NOMO-1 treated with dmso at 0.1 percent for 144 hours (cell line): ENCODE data around the gene ASCC2.
"Not testable (repeated sequence)": the region's sequence is repeated elsewhere in the genome, so short reads cannot be mapped to it uniquely, and the experiment has no call there.

Experiments used
- DNase-seq: peaks from one replicate; lab custom pipeline; 2025; ENCODE audit not compliant: unreplicated experiment; lab: John Stamatoyannopoulos, UW

The ASCC2 gene

GRCh38 chr22:29837741-29838598, at the start of gene ASCC2:
ASCC2 (minus strand) TSS chr22:29838274; CDS start chr22:29832325, 5,949 bp downstream.
- DNase-seq = peak; percentile 97

- DNase-seq = no peak
Observed at GRCh38 chr22:29887358-29887757, 49.3 kb upstream of the ASCC2 start.

DNA sequence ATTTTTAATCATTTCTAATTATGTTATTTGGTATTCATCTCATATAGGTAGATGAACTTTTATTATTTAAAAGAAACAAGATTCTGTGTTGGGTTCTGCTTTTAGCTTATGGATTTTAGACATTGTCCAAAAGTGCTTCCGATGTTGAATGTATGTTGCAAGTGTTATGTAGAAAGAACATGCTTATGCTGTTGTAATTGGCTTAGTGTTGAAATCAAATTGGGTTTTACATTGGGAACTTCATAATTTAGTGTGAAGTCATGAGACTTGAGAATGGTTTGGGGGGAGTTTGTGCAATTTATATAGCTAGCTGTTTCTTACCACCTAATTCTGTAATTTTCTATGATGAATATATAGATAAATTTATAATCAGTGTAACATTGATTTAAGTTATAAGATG, 48.5 kb upstream of the ASCC2 start:
- peak; percentile 47 for DNase-seq

DNA sequence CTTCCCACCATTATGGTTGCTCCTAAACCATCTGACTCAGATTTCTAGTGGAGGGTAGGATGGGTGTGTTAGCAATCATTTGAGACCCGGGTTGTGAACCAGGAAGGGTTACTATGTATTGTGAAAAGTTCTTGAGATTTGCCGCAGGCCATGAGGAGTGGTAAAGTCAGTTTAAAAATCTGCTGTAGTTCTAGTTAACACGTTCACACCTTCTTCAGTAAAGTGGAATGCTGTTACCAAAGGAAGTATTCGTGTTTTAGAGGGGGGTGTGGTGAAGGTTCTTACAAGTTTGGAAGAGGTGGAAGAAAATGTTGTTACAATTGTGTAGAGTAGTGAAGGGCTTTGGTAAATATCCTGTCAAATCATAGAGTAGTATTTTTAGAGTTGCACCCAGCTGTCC, 47.5 kb upstream of the ASCC2 start:
- no peak for DNase-seq

- no peak for DNase-seq
Observed at GRCh38 chr22:29883775-29884097, 45.7 kb upstream of the ASCC2 start.

GRCh38 chr22:29883045-29883774, 45.1 kb upstream of the ASCC2 start, which contains the start of gene MTMR3:
MTMR3 (plus strand) TSS chr22:29883174; CDS start chr22:29971060, 87,886 bp downstream.
- DNase-seq = peak; percentile 86

- no peak for DNase-seq
Observed at GRCh38 chr22:29882716-29883044, 44.6 kb upstream of the ASCC2 start.

DNA sequence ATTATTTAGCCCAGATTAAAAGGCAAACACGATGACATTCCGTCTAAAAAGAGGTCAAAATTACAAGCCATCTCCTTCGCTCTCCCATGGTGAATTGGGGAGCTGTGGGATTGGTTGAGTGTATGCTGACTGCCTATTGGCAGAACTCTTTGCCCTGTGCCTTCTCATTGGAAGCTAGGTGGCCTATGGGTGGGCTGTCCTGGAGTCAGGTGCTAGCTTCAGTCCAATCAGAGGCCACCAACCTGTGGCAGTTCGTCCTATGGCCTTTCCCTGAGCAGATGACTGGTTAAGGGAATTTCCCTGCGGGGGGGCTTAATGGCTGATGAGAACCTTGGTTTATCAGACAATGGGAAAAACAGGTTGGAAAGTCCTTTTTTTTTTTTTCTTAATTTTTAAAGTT, 41.7 kb upstream of the ASCC2 start:
- DNase-seq = no peak

- DNase-seq = no peak
Observed at GRCh38 chr22:29877620-29878019, 39.5 kb upstream of the ASCC2 start.

- DNase-seq = no peak
Observed at GRCh38 chr22:29873943-29874342, 35.9 kb upstream of the ASCC2 start.

DNA sequence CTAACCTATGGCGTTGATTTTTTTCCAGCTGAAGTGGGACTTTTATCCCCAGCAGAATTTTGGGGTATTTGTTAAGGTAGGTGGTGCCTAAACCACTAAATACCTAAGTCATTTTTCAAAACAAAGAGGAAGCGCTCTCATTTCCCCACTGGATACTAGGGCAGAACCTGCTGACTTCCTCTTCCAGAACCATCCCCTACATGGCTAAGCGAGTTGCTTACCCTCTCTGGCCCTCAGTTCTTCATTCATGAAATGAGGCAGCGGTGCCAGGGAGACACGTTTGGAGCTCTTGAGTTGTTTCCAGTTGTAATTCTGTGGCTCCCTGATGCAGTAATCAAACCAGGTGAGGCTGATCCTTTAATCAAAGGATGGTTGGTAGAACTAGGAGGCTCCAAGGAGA, 34.9 kb upstream of the ASCC2 start:
- peak; percentile 62 for DNase-seq

- no peak for DNase-seq
Observed at GRCh38 chr22:29872144-29872893, 34.2 kb upstream of the ASCC2 start.

- DNase-seq = peak; percentile 7
Observed at GRCh38 chr22:29871684-29872083, 33.6 kb upstream of the ASCC2 start.

- no peak for DNase-seq
Observed at GRCh38 chr22:29870574-29870973, 32.5 kb upstream of the ASCC2 start.

DNA sequence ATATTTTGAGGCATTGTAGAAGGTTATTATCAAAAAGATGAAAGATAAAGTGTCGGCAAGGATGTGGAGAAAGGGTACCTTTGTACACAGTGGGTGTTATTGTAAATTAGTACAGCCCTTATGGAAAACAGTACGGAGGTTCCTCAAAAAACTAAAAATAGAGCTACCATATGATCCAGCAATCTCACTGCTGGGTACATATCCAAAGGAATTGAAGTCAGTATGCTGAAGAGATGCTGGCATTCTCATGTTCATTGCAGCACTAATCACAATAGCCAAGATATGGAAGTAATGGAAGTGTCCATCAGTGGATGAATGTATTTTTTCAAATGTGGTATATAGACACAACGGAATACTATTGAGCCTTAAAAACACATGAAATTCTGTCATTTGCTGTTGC, 29.8 kb upstream of the ASCC2 start:
- DNase-seq = no peak

DNA sequence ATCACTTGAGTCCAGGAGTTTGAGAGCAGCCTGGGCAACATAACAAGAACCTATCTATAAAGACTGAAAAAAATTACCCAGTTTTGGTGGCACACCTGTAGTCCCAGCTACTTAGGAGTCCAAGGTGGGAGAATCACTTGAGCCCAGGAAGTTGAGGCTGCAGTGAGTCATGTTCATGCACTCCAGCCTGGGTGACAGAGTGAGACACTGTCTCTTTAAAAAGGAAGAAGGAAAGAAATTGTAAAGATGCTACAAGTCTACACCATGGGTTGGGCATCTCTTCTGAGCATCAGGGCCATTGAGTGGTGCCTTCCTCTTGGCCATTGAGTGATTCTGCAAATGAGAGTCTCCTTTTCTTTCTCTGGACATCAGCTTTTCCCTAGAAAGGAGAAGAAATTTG, 29.2 kb upstream of the ASCC2 start:
- no peak for DNase-seq

DNA sequence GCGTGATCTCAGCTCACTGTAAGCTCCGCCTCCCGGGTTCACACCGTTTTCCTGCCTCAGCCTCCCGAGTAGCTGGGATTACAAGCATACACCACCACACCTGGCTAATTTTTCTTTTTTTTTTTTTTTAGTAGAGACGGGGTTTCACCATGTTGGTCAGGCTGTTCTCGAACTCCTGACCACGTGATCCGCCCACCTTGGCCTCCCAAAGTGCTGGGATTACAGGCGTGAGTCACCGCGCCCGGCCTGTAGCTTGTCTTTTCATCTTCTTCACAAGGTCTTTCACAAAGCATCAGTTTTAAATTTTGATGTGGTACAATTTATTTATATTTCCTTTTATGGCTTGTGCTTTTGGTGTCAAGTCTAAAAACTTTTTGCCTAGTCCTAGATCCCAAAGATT, 27.5 kb upstream of the ASCC2 start:
- DNase-seq = not testable (repeated sequence)

DNA sequence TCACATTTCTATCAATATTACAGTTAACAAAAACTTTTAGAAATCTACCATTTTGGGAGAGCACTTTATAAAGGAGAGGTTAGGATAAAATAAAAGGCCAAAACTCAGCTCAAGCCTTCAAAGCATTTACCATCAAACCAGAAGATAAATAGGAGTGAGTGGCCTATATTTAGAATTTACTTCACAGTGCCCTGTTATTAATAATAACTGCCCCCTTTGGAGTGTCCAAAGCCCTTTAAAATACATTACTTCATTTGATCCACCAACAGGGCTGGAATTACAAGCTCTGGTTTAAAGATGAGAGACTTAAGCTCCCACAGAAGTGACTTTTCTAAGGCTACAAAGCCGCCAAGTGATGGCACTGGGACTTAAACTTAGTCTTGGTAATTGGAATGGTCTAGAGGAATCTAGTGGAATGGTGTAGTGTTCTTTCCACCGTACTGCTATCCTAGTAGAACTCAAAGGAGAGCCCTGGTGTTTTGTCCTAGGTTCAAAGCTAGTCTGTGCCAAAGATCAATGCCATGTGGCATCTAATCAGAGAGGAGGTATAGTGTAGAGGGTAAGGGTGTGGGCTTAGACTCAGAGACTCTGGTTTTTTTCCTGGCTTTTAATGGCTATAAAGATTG, 23.7 kb upstream of the ASCC2 start:
- DNase-seq = no peak

- peak; percentile 18 for DNase-seq
Observed at GRCh38 chr22:29860006-29860766, 22.1 kb upstream of the ASCC2 start.

DNA sequence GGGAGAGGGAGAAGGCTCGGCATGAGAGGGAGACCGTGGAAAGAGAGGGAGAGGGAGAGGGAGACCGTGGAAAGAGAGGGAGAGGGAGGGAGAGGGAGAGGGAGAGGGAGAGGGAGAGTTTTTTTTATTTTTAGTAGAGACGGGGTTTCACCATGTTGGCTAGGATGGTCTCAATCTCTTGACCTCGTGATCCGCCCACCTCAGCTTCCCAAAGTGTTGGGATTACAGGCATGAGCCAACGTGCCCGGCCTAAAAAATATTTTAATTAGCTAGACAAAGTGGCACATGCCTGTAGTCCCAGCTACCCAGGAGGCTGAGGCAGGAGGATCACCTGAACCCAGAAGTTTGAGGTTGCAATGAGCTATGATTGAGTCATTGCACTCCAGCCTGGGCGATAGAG, 21.0 kb upstream of the ASCC2 start:
- not testable (repeated sequence) for DNase-seq

GRCh38 chr22:29856496-29856895, 18.4 kb upstream of the ASCC2 start:
- DNase-seq = no peak
